NAMALWA (cell line): ENCODE measurements around the gene GABRP.
"Not testable (repeated sequence)": the region's sequence is repeated elsewhere in the genome, so short reads cannot be mapped to it uniquely, and the experiment has no call there.

Experiments used
- DNase-seq: peaks from one replicate; pipeline ENCODE4 v3.0.0-alpha.2; 2015; ENCODE audit warnings: low spot score

The GABRP gene, protein sequence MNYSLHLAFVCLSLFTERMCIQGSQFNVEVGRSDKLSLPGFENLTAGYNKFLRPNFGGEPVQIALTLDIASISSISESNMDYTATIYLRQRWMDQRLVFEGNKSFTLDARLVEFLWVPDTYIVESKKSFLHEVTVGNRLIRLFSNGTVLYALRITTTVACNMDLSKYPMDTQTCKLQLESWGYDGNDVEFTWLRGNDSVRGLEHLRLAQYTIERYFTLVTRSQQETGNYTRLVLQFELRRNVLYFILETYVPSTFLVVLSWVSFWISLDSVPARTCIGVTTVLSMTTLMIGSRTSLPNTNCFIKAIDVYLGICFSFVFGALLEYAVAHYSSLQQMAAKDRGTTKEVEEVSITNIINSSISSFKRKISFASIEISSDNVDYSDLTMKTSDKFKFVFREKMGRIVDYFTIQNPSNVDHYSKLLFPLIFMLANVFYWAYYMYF

DNA sequence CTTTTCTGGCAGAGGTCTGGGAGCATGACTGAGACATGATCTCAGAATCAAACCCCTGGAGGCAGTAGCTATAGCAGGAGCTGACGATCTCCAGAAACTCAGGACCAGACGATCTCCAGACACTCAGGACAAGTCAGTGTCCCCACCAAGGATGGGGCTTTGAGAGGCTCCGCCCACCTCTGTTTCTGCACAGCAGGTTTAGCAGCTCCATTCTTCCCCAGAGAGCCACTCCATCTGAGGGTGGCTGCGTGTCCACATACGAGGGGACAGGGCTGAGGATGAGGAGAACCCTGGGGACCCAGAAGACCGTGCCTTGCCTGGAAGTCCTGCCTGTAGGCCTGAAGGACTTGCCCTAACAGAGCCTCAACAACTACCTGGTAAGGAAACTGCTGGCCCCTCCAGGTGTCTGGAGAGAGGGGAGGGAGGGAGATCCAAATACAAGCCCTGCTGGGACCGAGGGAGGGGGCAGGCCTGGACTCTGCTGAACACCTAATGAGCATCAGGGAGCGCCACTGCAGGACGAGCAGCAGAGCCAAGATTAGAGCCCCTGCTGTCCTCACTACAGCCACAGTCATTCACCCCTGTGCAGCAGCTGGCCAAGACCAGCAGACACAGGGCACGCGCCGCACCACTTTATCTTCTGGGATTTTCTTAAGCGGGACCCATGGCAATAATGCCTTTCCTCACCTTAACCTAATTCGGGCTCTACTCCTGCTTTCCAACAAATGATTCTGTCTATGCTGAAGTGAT is at the start of gene GABRP:
Gene GABRP, plus strand, starts transcription at position 228 of the 750 bp plus-strand sequence. CDS start 4,891 bp downstream, outside the sequence.
- DNase-seq = no peak

DNA sequence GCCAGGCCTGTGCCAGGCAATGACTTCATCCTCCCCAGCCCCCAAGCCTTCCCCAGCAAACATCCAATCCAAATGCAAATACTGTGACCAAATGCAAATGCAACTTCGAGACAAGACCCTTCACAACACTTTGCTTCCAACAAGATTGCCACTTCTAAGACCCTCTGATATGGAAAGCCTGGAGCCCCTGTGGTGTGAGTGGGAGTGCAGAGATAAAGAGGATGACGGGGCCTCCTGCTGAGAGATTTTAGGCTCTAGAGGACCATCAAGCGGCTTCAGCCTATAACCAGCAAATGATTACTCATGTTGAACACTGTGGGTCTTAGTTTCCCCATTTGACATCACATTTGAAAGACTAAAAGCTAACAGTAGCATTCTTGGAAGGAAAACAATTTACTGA is 46.6 kb upstream of the GABRP start:
- DNase-seq = no peak

DNA sequence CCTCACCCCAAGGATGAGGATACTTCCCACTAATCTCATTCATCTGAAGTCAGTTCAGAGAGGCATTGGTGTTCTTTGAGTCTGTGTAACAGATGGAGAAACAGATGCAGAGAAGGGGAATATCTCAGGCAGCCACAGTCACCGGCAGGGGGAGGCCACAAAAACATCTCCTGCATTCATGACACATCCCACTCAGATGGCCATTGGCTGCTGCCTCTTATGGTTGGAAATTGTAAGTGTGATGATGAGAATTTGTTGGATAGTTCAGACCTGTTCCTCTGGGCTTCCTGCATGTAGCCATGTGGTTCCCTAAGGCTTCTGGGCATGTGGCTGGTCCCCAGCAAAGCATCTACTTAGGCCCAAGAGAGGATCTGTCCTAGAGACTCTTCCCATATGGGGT is 45.9 kb upstream of the GABRP start:
- no peak for DNase-seq

DNA sequence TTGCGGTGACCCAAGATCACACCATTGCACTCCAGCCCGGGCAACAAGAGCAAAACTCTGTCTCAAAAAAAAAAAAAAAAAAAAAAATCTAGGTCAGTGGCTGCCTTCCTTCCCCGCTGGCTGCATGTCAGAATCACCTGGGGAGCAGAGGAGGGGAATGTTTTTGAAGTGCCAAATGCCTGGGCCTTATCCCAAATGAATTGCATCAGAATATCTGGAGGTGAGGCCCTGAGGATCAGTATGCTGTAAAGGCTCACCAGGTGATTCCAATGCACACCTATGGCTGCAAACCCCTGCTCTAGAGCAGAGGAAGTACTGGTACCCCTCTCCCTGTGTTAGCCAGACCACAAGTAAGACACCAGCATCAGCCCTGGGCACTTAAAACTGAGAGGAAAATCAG is 44.7 kb upstream of the GABRP start:
- no peak for DNase-seq

DNA sequence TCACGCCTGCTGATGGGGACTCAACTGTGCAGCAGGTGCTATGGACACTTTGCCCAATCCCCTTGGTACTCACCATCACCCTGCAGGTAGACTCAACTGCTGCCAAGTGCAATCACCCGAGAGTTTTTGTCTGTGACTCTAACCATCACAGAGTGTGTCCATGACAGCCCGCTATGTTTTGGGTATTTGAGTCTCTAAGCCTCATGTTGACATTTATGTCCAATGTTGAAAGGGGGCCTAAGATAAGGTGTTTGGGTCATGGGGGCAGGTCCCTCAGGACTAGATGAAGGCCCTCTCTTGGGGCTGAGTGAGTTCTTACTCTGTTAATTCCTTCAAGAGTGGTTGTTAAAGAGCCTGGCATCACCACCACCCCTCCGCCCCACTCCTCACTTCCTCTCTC is 44.1 kb upstream of the GABRP start:
- no peak for DNase-seq

DNA sequence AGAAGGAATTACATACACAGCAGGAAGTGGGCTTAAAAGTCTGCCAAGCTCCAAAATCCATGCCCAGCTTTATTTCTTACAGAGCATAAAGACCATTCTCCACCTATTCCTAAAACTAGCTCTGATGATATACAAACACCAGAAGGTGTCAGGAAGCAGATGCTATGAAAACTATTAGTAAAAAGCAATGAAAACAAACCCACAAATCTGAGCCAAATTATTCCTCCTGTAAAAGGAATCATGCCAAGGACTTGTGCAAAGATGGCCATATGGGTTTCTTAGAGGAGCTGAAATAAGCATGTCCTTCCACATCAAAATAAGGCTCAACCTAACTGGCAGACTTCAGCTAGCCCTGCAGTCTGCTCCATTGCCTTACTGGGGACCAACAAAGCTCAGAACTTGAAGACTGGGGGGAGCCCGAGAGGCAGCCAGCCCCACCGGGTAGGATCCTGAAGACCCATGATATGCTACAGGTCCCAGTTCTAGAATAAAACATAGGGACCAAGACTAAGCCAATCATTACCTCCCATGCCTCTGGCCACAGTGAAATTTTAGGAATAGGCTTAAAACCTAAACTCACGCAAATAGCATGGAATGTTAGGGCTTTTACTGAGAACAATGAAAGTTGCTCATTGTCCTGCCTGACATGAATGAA is 42.8 kb upstream of the GABRP start:
- DNase-seq = no peak

DNA sequence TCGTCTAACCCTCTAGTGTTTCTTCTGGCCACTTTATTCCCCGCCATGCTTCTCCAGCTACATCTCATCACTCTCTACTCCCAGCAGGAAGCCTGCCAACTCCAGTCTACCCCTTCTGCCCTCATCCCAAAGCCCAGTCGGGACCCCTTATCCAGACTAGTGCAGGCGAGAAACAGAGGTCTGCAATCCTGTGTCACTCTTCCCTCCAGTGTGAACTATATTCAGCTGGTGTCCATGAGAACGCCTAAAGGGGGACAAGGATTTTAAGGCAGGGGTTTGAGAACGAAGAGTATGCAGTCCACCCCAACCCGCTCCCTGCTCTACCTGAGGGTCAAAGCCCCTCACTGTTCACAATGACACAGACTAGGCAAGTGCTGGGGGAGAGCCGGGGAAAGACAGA is 41.7 kb upstream of the GABRP start:
- DNase-seq = no peak

DNA sequence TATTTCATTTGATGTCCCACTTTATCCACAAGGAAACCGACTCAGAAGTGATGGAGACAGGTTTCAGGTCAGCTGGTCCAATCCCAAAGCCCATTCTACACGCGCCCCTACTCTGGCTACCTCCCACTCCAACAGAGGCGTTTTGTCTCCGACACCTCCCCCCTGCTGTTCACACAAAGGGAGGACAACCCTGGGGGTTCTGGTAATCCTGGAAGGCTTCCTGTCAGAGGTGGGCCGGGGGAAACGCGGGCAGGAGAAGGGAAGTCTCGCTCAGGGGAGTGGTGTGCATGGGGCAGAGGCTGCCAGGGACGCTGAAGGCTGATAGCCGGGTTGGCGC is 39.7 kb upstream of the GABRP start:
- no peak for DNase-seq

DNA sequence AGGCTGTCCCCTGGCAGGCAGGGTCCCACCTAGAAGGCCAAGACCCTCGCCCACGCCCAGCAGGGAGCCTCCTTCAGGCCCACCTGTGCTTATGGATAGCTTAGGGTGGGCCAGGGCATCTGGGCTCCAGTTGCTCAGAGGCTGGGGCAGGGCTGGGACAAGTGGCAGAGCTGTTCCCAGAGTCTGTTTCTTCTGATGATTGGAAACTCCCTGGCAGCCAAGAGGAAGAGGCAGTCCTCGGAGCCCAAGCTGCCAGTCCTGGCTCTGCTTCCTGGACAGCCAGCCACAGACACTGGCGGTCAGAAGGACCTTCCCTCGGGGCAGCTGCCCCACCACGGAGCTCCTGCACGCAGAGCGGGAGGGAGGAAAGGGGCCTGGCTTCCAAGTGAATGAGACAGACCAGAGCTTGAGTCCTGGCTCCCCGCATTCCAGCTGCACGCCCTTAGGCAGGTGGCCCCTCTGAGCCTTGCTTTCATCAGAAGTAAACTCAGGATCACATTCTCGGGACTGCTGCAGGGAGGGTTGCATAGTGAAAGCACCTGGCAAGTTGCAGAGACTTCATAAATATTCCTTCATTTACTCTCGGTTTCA is 37.9 kb upstream of the GABRP start:
- DNase-seq = no peak

DNA sequence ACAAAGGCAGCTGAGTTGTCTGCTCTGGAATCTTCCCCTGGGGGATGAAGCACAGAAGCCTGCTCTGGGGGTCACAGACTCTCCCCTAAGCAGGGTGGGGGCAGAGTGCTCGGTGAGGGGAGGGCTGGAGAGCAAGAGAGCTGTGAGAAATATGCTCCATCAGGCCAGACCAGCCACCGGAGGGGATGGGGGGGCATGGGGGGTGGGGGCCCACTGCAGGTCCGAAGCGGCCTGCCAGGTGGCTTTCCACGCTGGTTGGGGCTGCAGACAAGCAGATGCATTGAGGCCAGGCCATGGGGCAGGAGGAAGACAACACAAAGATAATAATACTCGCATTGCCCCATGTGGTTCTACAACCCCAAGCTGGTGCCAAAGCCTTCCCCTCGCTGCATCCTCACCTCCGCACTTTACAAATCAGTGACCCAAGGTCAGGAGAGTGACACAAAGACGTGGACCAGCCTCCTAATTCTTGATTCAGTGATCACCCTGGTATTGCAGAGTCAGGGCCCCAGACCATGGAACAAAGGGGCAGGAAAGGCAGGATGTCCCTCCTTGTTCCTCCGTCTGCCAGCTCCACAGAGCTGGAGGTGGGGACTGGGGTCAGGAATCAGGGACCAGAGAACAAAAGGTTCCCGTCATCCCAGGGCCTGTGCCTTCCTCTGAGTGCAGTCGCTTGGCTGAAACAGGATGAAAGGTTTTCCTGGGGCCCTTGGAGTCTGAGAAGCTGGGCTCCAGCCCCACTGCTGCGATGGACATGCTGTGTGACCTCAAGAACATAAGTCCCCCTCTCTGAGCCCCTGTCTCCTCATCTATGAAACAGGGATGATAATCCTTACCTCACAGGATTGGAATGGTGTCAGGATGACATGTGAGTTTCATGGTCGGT is 37.2 kb upstream of the GABRP start:
- DNase-seq = no peak

DNA sequence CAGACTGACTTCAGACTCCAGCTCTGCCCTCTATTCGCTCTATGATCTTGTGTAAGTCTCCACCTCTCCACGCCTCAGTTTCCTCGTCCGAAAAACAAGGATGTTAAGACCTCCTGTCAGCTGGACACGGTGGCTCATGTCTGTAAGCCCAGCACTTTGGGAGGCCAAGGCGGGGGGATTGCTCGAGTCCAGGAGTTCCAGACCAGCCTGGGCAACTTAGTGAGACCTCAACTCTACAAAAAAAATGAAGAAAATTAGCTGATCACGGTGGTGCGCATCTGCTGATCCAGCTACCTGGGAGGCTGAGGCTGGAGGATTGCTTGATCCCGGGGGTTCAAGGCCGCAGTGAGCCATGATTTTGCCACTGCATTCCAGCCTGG is 36.6 kb upstream of the GABRP start:
- DNase-seq = no peak

DNA sequence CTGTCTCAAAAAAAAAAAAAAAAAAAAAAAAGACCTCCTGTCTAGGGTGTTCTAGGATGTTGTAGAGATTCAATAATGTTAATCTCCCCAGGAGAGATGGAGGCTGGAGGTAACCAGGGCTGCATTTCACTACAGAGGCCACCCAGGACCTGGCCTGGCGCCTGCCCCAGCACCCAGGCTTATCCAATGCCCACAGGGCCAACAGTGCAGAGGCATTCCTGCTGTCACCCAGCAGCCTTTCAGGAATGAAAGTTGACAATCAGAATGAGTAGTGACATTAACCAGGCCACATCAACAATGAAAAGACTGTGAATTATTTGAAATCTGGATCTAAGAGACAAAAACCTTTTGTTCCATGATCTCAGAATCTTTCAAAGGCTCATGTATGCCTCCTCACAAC is 36.2 kb upstream of the GABRP start:
- no peak for DNase-seq

DNA sequence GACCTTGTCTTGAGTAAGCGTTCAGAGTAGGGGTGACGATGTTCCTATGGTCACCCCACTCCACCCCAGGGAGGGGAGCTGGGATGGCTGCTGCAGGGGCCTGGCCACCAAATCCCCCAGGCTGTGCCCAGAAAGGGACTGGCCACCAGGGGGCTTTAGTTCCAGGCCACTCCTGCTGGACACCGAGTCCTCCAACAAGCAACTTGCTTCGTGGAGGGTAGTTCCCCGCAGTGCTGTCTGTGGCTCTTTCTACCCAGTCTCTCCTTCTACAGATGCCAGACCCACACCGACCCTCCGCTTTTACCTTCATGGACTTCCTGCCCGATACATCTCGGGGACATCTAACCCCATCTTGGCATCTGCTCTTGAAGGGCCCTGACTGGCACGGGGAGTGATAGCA is 35.7 kb upstream of the GABRP start:
- DNase-seq = no peak

DNA sequence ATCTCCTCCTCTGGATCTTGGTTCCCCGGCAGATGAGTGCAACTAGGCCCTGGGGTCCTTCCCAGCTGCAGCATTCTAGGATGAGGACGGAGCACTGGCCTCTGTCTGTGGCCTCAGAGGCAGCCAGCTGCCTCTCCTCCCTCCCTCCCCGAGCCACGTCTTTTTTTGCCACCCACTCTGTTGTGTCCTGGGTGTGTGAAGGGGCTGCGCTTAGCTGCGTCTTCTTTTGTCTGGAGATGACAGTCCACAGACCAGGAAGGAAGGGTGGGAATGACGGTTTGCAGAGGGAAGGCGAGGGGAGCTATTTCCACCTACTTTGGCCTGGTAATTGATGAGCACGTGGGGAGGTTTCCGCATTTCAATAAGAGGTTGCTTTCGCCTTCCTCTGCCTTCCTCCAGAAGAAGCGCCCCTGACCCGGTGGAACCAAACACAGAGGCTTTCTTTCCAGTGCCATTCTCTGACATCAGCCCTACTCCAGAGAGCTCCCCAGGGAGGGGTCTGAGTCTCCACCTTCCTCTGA is 34.5 kb upstream of the GABRP start:
- no peak for DNase-seq

DNA sequence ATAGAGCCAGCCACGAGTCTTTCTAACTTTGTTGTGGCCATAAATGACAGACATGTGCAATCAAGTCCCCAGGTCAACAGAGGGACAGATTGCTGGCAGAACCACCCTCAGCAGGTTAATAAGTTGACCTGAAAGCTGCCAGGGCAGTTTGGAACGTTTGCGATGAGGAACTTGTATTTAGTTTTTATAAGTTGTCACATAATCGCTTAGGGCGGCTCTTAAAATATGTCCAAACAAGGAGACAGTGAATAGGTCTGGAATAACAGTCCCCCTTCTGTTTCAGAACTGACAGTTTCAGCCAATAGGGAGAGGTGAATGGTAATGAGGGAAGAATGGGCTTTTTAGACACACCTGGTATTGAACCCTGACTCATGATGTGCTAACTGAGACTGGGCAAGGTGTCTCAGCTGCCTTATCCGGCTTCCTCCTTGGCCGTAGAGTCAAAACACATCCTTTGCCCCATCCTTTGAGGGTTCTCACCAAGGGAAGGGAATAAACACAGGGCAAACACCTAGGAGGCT is 33.6 kb upstream of the GABRP start:
- no peak for DNase-seq

DNA sequence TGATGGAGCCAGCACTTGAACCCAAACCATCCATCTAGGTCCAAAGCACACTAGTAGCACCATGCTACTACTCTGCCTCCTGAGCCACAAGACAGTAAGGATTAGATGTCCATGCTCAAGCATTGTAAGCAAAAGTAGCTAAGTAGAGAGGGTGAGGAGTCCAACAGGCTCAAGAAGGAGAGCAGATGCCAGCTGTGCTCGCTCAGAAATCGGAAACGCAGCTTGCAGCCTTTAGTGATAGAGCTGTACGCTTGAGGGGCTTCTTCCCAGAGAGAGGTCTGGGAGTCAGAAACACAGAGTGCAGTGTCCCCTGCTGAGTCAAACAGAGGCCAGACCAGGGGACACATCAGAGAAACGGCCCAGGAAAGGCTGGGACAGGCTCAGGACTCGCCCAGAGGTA is 32.7 kb upstream of the GABRP start:
- DNase-seq = no peak

DNA sequence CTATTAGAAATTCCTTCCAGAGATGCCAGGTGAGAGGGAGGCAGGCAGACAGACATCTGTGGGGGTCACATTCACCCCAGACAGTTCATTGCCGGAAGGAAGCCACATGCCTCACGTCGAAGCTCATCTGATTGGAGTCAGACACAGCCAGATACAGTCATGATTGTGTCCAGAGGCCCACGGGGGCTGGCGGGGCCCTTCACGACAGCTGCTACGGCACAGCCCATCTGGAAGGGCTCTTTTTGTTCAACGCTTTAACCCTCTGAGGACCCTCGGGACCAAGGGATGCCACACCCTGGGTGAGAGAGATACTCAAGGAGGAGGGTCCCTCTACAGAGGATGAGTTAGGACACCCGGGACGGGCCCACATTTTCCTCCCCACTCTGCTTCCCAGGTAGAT is 31.9 kb upstream of the GABRP start:
- DNase-seq = no peak

DNA sequence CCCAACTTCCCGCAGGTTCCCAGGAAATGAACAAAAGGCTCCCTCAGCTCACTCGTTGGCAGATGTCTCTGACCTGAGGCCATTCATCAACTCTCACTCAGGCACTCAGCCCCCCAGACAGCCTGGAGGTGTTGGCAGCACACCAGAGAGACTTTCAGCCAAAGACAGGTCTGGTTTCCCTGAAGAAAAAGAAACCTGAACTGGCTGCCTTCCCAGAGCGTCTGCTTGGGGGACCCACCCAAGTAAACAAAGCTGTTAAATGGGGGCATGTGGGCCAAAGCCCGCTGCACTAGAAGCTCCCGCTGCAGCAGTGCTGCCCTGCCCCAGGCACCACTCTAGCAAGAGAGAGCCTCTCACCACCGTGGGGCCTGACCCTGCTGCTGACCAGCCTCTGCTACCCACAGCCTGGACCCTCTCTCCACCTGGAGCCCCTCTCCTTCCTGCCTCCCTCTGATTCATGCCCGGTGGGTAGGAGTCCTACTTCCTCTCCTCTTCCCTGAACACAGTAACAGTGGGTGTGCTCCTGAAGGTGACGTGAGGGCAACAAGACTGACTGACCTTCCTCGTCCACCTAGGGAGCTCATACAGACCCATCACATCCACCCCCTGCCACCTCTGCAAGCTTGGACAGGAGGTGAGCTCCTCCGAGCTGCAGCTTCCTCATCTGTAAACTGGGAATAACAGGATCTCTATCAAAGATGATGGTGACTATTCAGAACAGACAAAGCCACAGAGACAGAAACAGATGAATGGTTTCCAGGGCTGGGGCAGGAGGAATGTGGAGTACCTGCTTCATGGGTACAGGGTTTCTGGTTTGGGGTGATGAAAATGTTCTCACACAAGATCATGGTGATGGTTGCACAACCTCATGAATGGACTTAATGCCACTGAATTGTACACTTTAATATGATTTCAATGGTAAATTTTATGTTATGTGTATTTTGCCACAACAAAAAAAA is 31.0 kb upstream of the GABRP start:
- DNase-seq = no peak

DNA sequence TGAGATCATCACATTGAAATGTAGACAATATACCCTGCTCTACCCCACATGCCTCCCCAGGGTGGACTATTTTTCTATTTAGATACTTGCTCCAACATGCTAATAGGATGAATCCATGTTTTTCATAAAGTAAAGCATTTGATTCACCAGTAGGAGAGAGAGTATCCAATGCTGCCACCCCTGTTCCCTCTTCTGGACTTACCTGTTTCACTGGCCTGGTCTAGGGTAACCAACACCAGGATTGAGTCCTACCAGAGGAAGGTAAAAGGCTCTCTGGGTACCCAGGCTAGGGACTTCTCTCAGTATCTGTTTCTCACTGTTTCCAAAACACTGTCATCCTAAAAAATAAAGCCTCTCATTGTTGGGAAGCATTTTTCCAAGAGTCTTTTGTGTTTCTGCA is 30.2 kb upstream of the GABRP start:
- no peak for DNase-seq

DNA sequence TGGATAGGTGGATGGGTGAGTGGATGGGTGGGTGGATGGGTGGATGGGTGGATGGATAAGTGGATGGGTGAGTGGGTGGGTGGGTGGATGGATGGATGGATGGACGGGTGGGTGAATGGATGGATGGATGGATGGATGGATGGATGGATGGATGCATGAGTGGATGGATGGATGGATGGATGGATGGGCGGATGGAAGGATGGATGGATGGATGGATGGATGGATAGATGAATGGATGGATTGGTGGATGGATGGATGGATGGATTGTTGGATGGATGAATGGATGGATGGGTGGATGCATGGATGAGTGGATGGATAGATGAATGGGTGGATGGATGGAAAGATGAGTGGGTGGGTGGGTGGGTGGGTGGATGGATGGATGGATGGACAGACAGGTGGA is 29.0 kb upstream of the GABRP start:
- not testable (repeated sequence) for DNase-seq
